Breast epithelium (tissue), 4 donors: ENCODE results near the gene RYR1. TPM values are rescaled to one million over a fixed set of nuclear protein-coding genes. Genes with fewer than 3 reads are reported as not detected.

Experiments
- DNase-seq, 2 donors: peaks; one replicate each; pipeline ENCODE4 v3.0.0-alpha.2; 2019; ENCODE audit warnings: low spot score in 2 of 2
- H3K27ac ChIP-seq, 2 donors: fragments of 200-600 bp; sonication (generic) in 1 of 2; one replicate each; pipeline ENCODE4 v1.5.1; 2016 to 2019; ENCODE audit warnings: mild to moderate bottlenecking in 1 of 2
- H3K27me3 ChIP-seq, 2 donors: fragments of 200-600 bp; sonication (generic) in 1 of 2; one replicate each; pipeline versions ENCODE4 v1.5.1 to v1.6.0; 2017 to 2019; ENCODE audit warnings: control low read depth in 1 of 2, mild to moderate bottlenecking in 1 of 2
- H3K36me3 ChIP-seq: fragments of 200-600 bp; one replicate; pipeline ENCODE4 v1.5.1; 2019
- H3K4me1 ChIP-seq, 2 donors: fragments of 200-600 bp; sonication (generic); one replicate each; pipeline ENCODE4 v1.5.1; 2016 to 2019; ENCODE audit warnings: control low read depth in 1 of 2
- H3K4me3 ChIP-seq, 3 donors: fragments of 200-600 bp; sonication (generic); 1 replicate in 2 of 3; 2 replicates in 1 of 3; pipeline ENCODE4 v1.5.1; 2016 to 2019; ENCODE audit warnings: mild to moderate bottlenecking in 3 of 3, moderate library complexity in 2 of 3
- H3K9me3 ChIP-seq, 2 donors: fragments of 200-600 bp; sonication (generic) in 1 of 2; one replicate each; pipeline ENCODE4 v1.5.1; 2016 to 2019; ENCODE audit warnings: control low read depth in 1 of 2
- CTCF ChIP-seq, 3 donors: fragments of 450-650 bp; IDR thresholded peaks; one replicate each; pipeline ENCODE4 v1.5.1; 2016 to 2017; ENCODE audit warnings: antibody characterized with exemption in 3 of 3, mild to moderate bottlenecking in 3 of 3, moderate library complexity in 3 of 3
- POLR2A ChIP-seq: fragments of 450-650 bp; IDR thresholded peaks from one replicate; pipeline ENCODE4 v1.6.1; 2016; ENCODE audit warnings: antibody characterized with exemption, mild to moderate bottlenecking, moderate library complexity
- POLR2AphosphoS5 ChIP-seq, 3 donors: sonication (generic); formaldehyde crosslinking; IDR thresholded peaks; one replicate each; pipeline ENCODE4 v1.6.1; 2017; ENCODE audit warnings: antibody characterized with exemption in 3 of 3
- intact Hi-C: fragments of 100-400 bp; cut with DNase I; formaldehyde crosslinking; loops from one replicate; pipeline ENCODE4 v1.15.1; 2023; ENCODE audit warnings: low total_unique reads
- total RNA-seq, 3 donors: library from RNA; depleted of rRNA; stranded (reverse); fragments of >200 nt; gene quantifications; one replicate each; pipeline ENCODE4 v1.1.0, GENCODE V29; 2016

RYR1 gene
- total RNA-seq, 3 donors from 2014 or later: 1.3 to 6.7 (median 3.5) TPM

DNA sequence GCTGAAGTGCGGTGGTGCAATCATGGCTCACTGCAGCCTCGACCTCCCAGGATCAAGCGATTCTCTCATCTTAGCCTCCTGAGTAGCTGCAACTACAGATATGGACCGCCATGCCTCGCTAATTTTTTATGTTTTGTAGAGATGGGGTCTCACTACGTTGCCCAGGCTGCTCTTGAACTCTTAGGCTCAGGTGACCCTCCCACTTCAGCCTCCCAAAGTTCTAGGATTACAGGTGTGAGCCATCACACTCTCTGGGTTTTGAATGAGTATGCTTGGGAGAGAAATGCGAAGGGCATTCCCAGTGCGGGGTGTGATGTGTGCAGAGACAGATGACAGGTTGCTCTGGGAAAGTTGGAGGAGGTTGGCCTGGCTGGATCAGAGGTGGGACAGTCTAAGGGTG, 49.0 kb downstream of the RYR1 start:
- TF ChIP-seq POLR2A: no peak
- TF ChIP-seq POLR2AphosphoS5 (IDR thresholded peaks at IDR 0.05): no peak
- no peak for TF ChIP-seq CTCF (IDR thresholded peaks at IDR 0.05)
- Histone ChIP-seq H3K27ac (no peak overlapping the region), H3K4me1 (no peaks in the 10 kb centered on the region), H3K36me3 (no peaks in the 10 kb centered on the region), H3K4me3 (no peak overlapping the region), H3K9me3 (no peaks in the 10 kb centered on the region), H3K27me3 (no peaks in the 10 kb centered on the region)
- intact Hi-C loops: no loop called here
- DNase-seq: no peak

- H3K4me1 ChIP-seq: no peaks in the 10 kb centered on the region
- intact Hi-C loops: no loop called here
Measured at GRCh38 chr19:38483016-38483630, 49.6 kb downstream of the RYR1 start.

DNA sequence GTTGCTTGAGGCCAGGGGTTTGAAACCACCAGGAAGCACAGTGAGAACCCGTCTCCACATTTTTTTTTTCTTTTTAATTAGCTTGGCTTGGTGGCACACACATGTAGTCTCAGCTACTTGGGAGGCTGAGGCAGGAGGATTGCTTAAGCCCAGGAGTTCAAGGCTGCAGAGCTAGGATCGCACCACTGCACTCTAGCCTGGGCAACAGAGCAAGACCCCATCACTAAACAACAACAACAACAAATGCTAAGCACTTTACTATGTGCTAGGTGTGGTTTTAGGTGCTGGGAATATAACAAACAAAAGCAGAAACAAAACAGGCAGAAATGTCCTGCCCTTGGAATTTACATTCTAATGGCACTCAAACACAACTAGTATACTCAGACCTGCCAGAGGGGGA, 51.3 kb downstream of the RYR1 start:
- TF ChIP-seq POLR2AphosphoS5 (IDR thresholded peaks at IDR 0.05): no peak
- no peak for TF ChIP-seq POLR2A
- no peak for TF ChIP-seq CTCF (IDR thresholded peaks at IDR 0.05)
- no peaks in the 10 kb centered on the region for H3K36me3 ChIP-seq
- no peaks in the 10 kb centered on the region for H3K27me3 ChIP-seq
- H3K4me1 ChIP-seq: no peaks in the 10 kb centered on the region
- H3K4me3 ChIP-seq: no peak overlapping the region
- DNase-seq: no peak
- no peak overlapping the region for H3K27ac ChIP-seq
- no peaks in the 10 kb centered on the region for H3K9me3 ChIP-seq
- intact Hi-C loops: no loop called here

More at GRCh38 chr19:38483016-38483630, 49.6 kb downstream of the RYR1 start:
- H3K4me3 ChIP-seq: no peak overlapping the region
- no peaks in the 10 kb centered on the region for H3K36me3 ChIP-seq
- no peaks in the 10 kb centered on the region for H3K27me3 ChIP-seq
- TF ChIP-seq CTCF (IDR thresholded peaks at IDR 0.05) (no peak), POLR2AphosphoS5 (IDR thresholded peaks at IDR 0.05) (no peak), POLR2A (no peak)
- H3K27ac ChIP-seq: no peak overlapping the region
- no peaks in the 10 kb centered on the region for H3K9me3 ChIP-seq
- no peak for DNase-seq

- H3K4me1 ChIP-seq: no peaks in the 10 kb centered on the region
- intact Hi-C loops: no loop called here
- no peak overlapping the region for H3K27ac ChIP-seq
- H3K36me3 ChIP-seq: no peaks in the 10 kb centered on the region
- TF ChIP-seq CTCF (IDR thresholded peaks at IDR 0.05): no peak
- TF ChIP-seq POLR2AphosphoS5 (IDR thresholded peaks at IDR 0.05): no peak
- no peak for TF ChIP-seq POLR2A
- no peaks in the 10 kb centered on the region for H3K27me3 ChIP-seq
- no peak overlapping the region for H3K4me3 ChIP-seq
- DNase-seq: no peak
- peaks cover 2 to 4% of the 10 kb centered on the region in 2 donors for H3K9me3 ChIP-seq
Measured at GRCh38 chr19:38485541-38486285, 52.2 kb downstream of the RYR1 start.

GRCh38 chr19:38486731-38487336, 53.3 kb downstream of the RYR1 start:
- no peaks in the 10 kb centered on the region for H3K27me3 ChIP-seq
- H3K9me3 ChIP-seq: peaks cover 7 to 10% of the 10 kb centered on the region in 2 donors
- H3K4me1 ChIP-seq: no peaks in the 10 kb centered on the region
- no peaks in the 10 kb centered on the region for H3K36me3 ChIP-seq
- TF ChIP-seq POLR2A (no peak), CTCF (IDR thresholded peaks at IDR 0.05) (no peak), POLR2AphosphoS5 (IDR thresholded peaks at IDR 0.05) (no peak)
- no peak overlapping the region for H3K4me3 ChIP-seq
- DNase-seq: no peak
- intact Hi-C loops: no loop called here
- no peak overlapping the region for H3K27ac ChIP-seq
